ENCODE results near the gene DCDC1.

Gene DCDC1

GRCh38 chr11:31236143-31236542, 133.4 kb downstream of the DCDC1 start:
- DNase-seq (ENCODE audit: extremely low read depth in 1 of 2, low read depth in 1 of 2): no peak

- DNase-seq (ENCODE audit: extremely low read depth in 1 of 2, low read depth in 1 of 2): no peak
Measured at GRCh38 chr11:31233425-31233824, 136.1 kb downstream of the DCDC1 start.

- no peak for DNase-seq (ENCODE audit: extremely low read depth in 1 of 2, low read depth in 1 of 2)
Measured at GRCh38 chr11:31231601-31232000, 137.9 kb downstream of the DCDC1 start.

GRCh38 chr11:31218847-31219246, 150.7 kb downstream of the DCDC1 start:
- DNase-seq (ENCODE audit: extremely low read depth in 1 of 2, low read depth in 1 of 2): no peak

- DNase-seq (ENCODE audit: extremely low read depth in 1 of 2, low read depth in 1 of 2): no peak
Measured at GRCh38 chr11:31214372-31214771, 155.2 kb downstream of the DCDC1 start.

DNA sequence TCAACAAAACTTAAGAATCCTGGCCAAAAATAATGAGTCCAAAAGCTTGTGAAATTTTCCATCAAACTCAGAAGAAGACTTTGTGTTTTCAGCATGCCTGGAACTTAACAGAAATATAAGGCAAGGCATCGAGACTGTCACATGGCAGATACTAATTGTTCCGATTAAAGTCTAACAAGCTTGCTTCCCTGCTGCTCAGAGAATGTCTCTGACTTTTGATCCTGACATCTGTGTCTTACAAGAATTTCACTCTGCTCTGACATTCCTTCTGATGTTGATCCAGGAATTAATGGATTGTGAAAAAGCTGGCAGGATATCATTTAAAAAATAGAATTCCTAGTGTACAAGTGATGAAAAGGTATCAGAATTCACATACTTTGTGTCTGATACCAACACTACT, 170.2 kb downstream of the DCDC1 start:
- no peak for DNase-seq (ENCODE audit: extremely low read depth in 1 of 2, low read depth in 1 of 2)

- DNase-seq (ENCODE audit: extremely low read depth in 1 of 2, low read depth in 1 of 2): no peak
Measured at GRCh38 chr11:31173926-31174680, 195.4 kb downstream of the DCDC1 start.

GRCh38 chr11:31160504-31161422, 208.8 kb downstream of the DCDC1 start:
- DNase-seq (ENCODE audit: extremely low read depth in 1 of 2, low read depth in 1 of 2): no peak

DNA sequence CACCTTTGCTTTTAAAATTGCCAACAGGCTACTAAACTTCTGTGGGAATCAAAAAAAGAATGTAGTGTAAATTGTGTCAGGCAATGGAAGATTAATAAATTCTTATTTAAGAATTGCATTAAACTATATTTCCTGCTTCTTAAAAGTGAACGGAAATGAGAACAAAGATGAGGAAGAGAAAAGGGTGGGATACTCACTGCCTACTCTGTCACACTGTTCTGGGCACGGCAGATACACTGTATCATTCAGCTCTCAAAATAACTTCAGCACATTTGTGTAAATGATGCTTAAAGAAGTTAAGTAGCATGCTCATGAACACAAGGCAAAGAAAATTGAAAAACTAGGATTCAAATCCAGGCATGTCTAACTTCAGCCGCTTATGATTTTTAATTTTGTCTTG, 218.7 kb downstream of the DCDC1 start:
- no peak for DNase-seq (ENCODE audit: extremely low read depth in 1 of 2, low read depth in 1 of 2)

DNA sequence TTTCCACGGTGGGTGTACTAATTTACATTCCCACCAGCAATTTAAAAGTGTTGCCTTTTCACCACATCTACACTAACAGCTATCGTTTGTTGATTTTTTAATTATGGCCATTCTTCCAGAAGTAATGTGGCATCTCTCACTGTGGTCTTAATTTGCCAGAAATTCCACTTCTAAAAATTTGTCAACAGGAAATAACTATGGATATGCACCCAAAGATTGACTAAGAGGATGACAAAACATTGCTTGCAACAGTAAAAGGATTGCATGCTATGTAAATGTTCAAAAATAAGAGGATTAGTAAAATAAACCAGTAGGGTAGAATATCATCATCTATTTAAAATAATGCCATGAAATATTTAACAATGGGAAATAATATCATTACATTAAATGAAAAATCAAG, 219.5 kb downstream of the DCDC1 start:
- DNase-seq (ENCODE audit: extremely low read depth in 1 of 2, low read depth in 1 of 2): no peak

GRCh38 chr11:31141789-31142188, 227.8 kb downstream of the DCDC1 start:
- no peak for DNase-seq (ENCODE audit: extremely low read depth in 1 of 2, low read depth in 1 of 2)

DNA sequence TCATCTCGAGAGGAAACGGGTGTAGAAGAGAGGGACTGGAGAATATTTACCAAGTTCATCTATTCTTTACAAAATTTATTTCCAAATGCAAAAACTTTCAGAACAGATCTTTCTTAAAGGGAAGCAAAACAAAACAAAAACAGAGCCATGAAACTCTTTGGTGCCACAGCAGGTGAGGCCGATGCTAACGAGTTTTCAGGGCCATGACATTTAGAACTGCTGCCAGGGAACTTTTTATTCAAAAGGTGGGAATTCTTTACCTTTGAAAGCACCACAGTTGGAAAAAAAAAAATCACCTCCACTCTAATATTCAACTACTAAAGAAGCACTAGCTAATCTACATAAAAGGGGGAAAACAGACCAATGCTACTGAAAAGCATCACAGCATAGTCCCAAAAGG, 230.1 kb downstream of the DCDC1 start:
- no peak for DNase-seq (ENCODE audit: extremely low read depth in 1 of 2, low read depth in 1 of 2)

DNA sequence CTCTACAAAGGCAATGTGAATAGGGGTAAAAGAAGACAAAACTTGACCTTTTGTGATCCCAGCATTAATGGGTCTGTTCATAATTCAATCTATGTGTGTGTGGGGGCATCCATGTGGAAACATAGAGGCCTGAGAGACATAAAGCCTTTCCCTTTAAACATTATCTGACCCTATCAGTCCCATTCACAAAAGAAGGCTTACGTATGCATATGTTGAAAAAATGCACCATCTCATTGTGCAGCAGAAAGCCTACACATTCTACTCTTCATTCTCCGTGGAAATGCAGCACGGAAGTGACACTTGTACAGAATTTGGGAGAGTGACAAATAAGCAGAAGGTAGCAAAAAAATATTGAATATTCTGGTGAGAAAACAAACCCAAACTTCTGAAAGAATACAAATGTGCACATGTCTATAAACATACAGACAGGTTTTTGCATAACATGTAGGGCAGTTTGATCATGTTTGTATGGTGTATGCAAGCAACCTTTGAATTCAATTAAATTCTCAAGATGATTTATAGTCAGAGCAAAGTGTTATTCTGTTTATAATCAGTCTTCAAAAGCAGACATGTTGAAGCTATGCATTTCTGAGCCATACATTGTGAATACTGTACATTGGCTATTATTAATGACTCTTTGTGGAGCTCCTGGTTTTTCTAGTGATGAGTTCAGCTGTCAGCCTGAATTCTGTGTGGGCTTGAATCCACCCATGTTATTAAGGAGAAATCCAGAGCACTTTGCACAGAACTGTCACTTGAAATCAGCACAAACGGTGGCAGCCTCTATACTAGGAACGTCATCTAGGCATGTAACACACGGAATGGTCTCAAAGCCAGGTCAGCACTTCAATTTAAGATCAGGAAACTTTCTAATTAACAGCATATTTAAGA, 236.8 kb downstream of the DCDC1 start:
- DNase-seq (ENCODE audit: extremely low read depth in 1 of 2, low read depth in 1 of 2): no peak

DNA sequence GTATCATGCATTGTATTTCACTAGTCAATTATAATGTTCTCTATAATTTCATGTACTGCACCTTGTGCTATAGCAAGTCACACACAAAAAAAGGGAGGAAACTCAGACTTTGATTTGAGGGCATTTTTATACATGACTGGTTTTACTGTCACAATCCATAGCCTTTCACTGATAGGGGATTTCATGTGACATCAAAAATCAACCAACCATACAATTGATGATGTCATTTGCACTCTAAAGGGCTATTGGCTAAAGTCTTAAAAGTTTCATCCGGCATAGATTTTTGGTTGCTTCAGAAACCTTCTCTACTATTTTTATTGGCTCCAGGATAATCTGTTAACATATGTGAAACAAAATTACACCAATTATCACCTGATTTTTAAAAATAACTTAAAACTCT, 237.8 kb downstream of the DCDC1 start:
- DNase-seq (ENCODE audit: extremely low read depth in 1 of 2, low read depth in 1 of 2): no peak

DNA sequence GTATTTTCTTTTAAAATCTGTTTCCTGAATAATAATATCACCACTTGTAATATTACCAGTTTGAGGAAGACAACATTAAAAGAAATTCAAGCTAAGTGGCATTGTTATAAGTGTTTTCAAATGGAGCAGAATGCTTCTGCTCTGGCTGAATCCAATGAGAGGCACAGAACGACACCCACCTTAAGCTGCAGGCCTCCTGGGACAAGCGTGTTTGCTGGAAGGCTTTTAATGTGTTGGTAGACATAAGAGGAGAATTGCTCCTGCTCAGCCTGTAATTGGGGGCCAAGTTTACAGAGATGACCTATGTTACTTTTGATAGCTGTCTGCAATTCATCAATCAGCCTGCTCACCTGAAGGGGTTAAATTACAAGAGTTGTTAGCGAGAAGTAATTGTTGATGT, 242.2 kb downstream of the DCDC1 start:
- no peak for DNase-seq (ENCODE audit: extremely low read depth in 1 of 2, low read depth in 1 of 2)

DNA sequence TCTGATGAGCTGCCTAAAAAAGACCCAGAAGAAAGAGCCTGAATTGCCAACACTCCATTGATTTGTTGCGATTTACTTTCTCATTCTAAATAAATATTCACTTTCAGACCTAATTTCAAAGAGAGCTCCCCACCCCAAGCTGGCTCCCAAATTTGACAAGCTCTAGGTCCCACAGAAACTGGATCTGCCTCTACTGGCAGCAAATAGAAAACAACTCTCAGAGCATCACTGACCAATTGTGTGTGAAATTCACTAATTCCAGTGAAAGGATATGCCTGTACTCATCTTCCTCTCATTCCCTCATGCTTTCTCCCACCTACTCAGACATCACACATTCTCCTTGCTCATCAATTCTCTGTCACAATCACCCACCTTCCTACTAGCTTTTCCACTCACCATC, 249.1 kb downstream of the DCDC1 start:
- DNase-seq (ENCODE audit: extremely low read depth in 1 of 2, low read depth in 1 of 2): no peak

DNA sequence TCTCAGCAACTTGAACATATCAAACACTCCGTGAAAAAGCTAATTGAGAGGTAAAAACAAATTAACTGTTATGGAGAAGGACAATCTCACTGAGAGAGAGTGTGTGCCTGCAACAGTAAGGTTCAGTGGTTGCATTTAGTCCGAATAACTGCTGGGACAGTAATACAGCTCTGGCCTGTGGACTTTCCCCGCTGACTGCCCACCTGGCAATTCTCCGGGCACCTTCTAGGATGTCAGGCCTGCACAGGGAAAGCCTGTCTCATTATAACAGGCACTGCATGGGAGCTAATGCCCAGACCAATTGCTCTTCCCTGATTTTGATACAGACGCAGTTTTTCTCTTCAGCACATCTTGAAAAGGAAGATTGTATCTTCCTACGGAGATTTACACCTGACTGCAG, 251.0 kb downstream of the DCDC1 start:
- DNase-seq (ENCODE audit: extremely low read depth in 1 of 2, low read depth in 1 of 2): no peak

GRCh38 chr11:31117038-31117437, 252.5 kb downstream of the DCDC1 start:
- no peak for DNase-seq (ENCODE audit: extremely low read depth in 1 of 2, low read depth in 1 of 2)

DNA sequence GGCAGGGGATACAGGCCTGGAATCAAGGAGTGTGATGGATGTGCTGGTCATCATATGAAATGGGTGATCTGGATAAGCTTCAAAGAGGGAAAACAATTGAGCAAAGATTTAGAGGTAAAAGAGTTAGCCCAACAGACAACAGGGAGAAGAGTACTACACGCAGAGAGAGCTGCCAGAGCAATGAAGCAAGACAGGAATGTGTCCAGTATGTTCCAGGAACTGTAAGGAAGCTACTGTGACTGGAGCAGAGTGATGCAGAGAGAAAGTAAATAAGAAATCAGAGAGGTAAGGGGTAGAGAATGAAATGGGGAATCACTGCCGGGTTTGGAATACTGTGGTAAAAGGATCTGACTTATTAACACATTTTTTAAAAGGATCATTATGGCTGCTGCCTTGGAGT, 255.1 kb downstream of the DCDC1 start:
- DNase-seq (ENCODE audit: extremely low read depth in 1 of 2, low read depth in 1 of 2): no peak

- DNase-seq (ENCODE audit: extremely low read depth in 1 of 2, low read depth in 1 of 2): no peak
Measured at GRCh38 chr11:31110830-31111229, 258.7 kb downstream of the DCDC1 start.

DNA sequence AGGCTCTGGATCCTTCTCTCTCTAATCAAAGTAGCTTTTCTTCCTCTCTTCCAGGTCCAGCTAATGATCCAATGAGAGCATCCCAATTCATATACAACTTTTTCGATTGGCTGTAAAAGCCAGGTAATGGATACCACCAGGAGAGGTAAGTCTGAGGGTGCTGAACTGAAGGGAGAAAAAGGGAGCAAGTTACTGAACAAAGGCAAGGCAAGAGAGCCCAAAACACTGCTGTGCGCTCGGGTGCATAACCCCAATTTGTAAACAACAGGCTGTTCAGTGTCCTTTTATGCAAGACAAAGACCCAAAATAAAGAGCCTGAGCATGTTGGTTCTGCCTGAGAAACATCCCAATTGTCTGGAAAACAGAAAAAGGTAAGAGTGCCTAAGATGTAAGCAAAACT, 260.1 kb downstream of the DCDC1 start:
- no peak for DNase-seq (ENCODE audit: extremely low read depth in 1 of 2, low read depth in 1 of 2)
